ENCODE measurements around the gene PDZD7.

GRCh38 chr10:100968863-100969186, 62.1 kb downstream of the PDZD7 start:
- TF ChIP-seq GATA3 (IDR thresholded peaks at IDR 0.05; ENCODE audit: low read depth, low read length), result no peak
- TF ChIP-seq GATA2 (IDR thresholded peaks at IDR 0.05; ENCODE audit: low read depth, low read length), result no peak
